H54 (cell line): ENCODE data around the gene C17orf107.
"Not testable (repeated sequence)": the region's sequence is repeated elsewhere in the genome, so short reads cannot be mapped to it uniquely, and the experiment has no call there.

ENCODE experiments used
- DNase-seq: peaks from one replicate; pipeline ENCODE4 v3.0.0; 2011; ENCODE audit warnings: low spot score, mixed read lengths; ENCODE audit not compliant: insufficient read length
- FAIRE-seq: peaks from 3 replicates; lab custom pipeline; 2011; peaks lifted over from hg19 to GRCh38; lab: Jason Lieb, UNC
- POLR2A ChIP-seq: IDR thresholded peaks from 2 replicates; pipeline ENCODE4 v1.6.1; 2011; ENCODE audit warnings: low read depth, mild to moderate bottlenecking, low read length

C17orf107 gene

DNA sequence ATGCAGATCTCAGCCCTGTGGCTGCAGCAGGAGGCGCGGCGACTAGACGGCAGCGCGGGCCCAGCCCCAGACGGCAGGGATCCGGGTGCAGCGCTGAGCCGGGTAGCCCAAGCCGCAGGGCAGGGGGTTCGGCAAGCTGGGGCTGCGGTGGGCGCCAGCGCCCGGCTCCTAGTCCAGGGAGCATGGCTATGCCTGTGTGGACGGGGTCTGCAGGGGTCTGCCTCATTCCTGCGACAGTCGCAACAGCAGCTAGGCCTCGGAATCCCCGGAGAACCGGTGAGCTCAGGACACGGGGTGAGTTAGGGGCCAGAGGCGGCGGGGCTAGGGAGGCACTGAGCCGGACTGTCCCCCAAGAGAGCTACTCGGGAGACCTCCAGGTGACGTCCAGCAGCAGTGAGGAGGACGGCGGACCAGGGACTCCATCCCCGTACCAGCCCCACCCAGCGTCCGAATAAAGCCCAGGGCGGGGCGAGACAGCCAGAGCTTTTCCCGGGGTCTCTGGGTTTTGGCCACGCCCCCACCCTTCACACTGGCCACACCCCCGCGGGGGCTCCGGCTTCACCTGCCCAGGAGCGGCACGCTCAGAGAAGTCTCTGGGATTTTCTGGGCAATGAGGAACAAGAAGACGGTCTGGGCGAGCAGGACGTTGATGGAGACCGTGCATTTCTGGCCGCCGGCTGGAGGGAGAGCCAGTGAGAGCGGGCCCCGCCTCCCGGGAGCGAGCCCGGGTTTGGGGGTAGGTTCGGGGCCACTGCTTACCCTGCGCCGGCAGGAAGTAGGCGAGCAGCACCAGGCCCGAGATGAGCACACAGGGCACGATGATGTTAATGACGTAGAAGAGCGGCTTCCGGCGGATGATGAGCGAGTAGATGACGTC, 1.1 kb downstream of the C17orf107 start:
- DNase-seq (no peak), FAIRE-seq (no peak)
- no peak for TF ChIP-seq POLR2A

DNA sequence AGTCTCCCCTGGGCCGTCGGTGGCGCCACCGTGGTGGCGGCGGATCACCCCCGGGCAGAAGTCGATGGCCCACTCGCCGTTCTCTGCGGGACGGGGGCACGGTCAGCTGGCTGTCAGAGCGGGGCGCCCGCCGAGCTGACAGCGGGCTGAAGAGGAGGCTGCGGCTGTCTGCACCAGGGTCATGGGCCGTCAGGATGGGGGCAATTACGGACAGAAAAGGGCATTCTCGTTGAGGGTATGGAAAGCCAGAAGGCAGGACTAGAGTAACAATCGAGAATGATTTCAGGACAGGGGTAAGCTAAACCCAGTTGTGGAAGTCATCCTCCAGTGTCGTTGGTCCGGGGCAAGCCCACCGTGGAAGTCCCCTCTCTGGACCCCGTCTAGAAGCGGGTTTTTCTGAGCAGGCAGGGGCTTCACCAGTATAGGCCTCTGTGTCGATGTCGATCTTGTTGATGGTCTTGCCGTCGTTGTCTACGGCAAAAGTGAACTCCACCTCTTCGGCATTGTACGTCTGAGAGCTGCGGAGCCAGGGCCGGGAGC, 1.8 kb downstream of the C17orf107 start:
- DNase-seq (no peak), FAIRE-seq (no peak)
- TF ChIP-seq POLR2A: no peak

- FAIRE-seq (no peak), DNase-seq (no peak)
- no peak for TF ChIP-seq POLR2A
Measured at GRCh38 chr17:4901648-4902344, 2.5 kb downstream of the C17orf107 start.

DNA sequence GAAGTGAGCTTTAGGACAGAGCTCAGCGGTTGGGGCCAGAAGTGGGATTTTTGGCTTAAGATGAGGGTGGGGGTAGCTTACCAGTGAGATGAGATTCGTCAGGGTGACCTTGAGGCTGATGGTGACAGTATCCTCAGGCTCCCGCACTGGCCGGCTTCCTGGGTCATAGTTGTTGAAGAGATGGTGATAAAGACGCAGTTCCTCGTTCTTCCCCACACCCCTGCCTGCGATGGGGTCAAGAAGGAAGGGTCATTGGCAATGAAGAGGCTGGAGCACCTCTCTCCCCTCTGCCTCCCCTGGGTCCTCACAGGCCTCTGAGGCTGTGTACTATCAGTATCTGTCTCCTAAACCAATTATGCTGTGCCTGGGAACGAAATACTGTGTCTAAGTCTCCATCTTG, 3.2 kb downstream of the C17orf107 start:
- FAIRE-seq (no peak), DNase-seq (no peak)
- TF ChIP-seq POLR2A: no peak

- peak; percentile 52 for DNase-seq
- FAIRE-seq: peak; percentile 30
- TF ChIP-seq POLR2A: no peak
Measured at GRCh38 chr17:4903051-4903818, 3.9 kb downstream of the C17orf107 start, which contains the start of gene CHRNE. TSS of gene CHRNE (minus strand) at chr17:4903098. CDS start at chr17:4903063, 35 bp downstream.

DNA sequence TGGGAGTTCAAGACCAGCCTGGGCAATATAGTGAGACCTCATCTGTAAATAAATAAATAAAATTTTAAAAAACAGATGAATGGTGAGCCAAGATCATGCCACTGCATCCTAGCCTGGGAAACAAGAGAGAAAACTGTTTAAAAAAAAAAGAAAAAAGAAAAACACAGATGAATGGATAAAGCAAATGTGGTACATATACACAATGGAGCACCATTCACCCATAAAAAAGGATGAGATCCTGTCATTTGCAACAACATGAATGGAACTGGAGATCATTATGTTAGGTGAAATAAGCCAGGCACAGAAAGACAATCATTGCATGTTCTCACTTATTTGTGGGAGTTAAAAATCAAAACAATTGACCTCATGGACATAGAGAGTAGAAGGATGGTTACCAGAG, 7.3 kb downstream of the C17orf107 start:
- not testable (repeated sequence) for DNase-seq, FAIRE-seq

DNA sequence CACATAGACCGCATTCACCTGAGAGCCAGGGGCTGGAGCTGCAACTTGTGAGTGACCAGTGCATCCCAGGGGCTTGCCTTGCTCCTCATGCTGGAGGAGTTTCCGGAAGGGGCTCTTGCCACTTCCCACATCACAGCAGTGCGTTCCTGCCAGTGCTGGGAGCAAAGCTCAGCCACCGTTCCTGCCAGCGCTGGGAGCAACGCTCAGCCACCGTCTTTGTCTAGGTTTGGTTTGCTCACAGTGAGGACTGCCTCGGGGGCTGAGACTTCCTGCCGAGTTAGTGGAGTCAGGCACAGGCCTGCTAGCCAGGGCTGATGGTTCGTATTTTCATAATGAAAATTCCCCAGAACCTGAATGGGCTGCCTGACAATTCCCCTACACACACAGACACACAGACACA, 9.0 kb downstream of the C17orf107 start:
- no peak for TF ChIP-seq POLR2A
- DNase-seq (no peak), FAIRE-seq (no peak)

DNA sequence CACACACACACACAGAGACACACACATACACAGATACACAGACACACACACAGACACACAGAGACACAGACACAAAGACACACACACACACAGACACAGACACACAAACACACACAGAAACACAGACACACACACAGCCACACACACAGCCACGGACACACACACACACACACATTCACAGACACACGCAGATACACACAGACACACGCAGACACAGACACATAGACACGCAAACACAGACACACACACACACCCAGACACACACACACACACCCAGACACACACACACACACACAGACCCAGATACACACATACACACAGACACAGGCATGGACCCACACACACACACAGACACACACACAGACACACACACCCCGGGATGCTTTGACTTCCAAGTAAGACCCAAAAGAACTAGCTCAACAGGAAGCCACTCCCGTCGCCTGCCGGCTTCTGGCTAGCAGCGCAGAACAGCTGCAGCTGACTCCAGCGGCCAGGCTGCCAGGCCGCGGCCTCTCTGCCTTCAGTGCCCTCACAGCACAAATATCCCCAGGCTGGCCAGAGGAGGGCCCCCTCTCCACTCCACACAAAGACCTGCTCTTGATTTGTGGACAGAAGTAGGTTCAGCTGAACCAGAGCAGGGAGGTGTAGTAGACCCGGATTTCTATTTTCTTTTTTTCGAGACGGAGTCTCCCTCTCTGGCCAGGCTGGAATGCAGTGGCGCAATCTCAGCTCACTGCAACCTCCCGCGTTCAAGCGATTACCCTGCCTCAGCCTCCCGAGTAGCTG, 9.6 kb downstream of the C17orf107 start:
- peak; percentile 85 for DNase-seq
- TF ChIP-seq POLR2A: no peak
- no peak for FAIRE-seq

DNA sequence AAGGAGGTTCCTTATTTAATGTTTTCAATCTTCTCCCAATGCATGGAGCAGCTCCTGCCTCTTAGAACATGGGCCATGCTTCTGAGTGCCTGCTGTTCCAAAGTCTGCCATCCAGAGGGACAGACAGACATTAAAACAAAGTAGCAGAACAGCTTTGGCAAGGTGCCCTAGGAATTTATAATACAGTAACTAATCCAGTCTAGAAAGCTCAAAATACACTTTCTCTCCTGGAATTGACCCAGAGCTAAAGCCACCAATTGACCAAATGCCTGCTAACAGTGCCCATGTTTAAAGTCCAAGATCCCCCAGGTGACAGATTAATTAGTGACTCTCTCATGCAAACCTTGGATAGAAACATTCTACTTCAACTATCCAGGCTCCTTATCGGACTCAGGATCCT, 14.7 kb downstream of the C17orf107 start:
- no peak for DNase-seq
- no peak for TF ChIP-seq POLR2A
- FAIRE-seq: no peak

- FAIRE-seq, DNase-seq: not testable (repeated sequence)
Measured at GRCh38 chr17:4914551-4914950, 15.2 kb downstream of the C17orf107 start.

DNA sequence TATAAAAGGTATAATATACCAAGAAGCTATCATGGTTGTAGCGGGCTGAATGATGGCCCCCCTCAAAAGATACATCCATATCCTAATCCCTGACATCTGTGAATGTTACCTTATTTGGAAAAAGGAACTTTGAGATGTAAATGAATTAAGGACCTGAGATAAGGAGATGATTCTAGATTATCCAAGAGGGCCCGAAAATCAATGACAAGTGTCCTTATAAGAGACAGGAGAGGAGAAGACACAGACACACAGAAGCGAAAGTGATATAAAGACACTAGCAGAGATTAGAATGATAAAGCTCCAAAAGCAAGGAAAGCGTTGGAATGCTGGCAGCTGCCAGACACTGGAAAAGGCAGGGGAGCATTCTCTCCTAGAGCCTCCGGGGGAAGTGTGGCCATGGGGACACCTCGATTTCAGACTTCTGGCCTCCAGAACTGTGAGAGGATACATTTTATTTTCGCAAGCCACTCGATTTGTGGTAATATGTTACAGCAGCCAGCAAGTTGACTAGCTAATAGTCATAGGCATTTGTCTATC, 20.2 kb downstream of the C17orf107 start:
- DNase-seq (no peak), FAIRE-seq (no peak)
- TF ChIP-seq POLR2A: no peak

DNA sequence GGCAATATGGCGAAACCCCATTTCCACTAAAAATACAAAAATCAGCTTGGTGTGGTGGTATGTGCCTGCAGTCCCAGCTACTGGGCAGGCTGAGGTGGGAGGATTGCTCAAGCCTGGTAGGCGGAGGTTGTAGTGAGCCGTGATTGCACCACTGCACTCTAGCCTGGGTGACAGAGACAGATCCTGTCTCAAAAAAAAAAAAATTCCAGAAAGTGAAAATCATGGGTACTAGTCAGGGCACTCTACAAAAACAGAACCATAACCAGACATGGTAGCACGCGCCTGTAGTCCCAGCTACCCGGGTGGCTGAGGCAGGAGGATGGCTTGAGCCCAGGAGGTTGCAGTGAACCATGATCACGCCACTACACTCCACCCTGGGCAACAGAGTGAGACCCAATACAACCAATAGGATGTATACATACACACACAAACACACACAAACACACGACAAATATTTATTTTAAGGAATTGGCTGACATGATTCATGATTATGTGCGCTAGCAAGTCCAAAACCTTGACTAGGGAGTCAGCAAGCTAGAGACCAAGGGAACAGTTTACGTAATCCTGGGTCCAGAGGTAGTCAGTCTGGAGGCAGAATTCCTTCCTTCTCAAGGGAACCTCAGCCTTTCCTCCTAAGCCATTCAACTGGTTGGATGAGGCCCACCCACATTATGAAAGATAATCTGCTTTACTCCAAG, 21.2 kb downstream of the C17orf107 start:
- no peak for TF ChIP-seq POLR2A
- FAIRE-seq: no peak
- DNase-seq: no peak
